Activated T-cell treated with anti-CD3 and anti-CD28 coated beads, Interleukin-2, amount 50 U/mL, for 72 hours (primary cell): ENCODE results near the gene CDCA4. TPM values are rescaled to one million over a fixed set of nuclear protein-coding genes. Genes with fewer than 3 reads are reported as not detected.
A peak's percentile ranks its signal among the peaks of the same experiment; 100 is the strongest.

Source experiments
- ATAC-seq, 2 donors: fragments of 150-1000 bp; cut with Tn5 transposase; replicated peaks in 1 of 2; 2 replicates each; pipeline ENCODE4 v1.10.0; 2021; ENCODE audit warnings: moderate library complexity in 2 of 2, mild to moderate bottlenecking in 1 of 2
- DNase-seq, 2 donors: peaks; one replicate each; pipeline ENCODE4 v3.0.0; 2021 to 2022; ENCODE audit warnings: mixed read lengths in 1 of 2
- H3K27ac Mint-ChIP-seq: one replicate; pipeline ENCODE4 v1.8.0; 2022; ENCODE audit warnings: mild to moderate bottlenecking, moderate library complexity, mixed read lengths
- H3K27me3 Mint-ChIP-seq: one replicate; pipeline ENCODE4 v1.8.0; 2022; ENCODE audit warnings: low read depth, mixed read lengths
- H3K36me3 Mint-ChIP-seq, 2 donors: one replicate each; pipeline ENCODE4 v1.8.0; 2022; ENCODE audit warnings: mixed read lengths in 2 of 2, mild to moderate bottlenecking in 1 of 2; ENCODE audit not compliant: insufficient read depth in 2 of 2
- H3K4me1 Mint-ChIP-seq: one replicate; pipeline ENCODE4 v1.8.0; 2022; ENCODE audit warnings: low read depth, mixed read lengths
- H3K4me3 Mint-ChIP-seq, 2 donors: one replicate each; pipeline ENCODE4 v1.8.0; 2022; ENCODE audit warnings: mild to moderate bottlenecking in 2 of 2, mixed read lengths in 2 of 2, moderate library complexity in 2 of 2
- H3K9me3 Mint-ChIP-seq, 2 donors: one replicate each; pipeline ENCODE4 v1.8.0; 2022; ENCODE audit warnings: mixed read lengths in 2 of 2
- total RNA-seq, 2 donors: library from RNA; stranded (reverse); gene quantifications; one replicate each; pipeline ENCODE4 v1.2.3, GENCODE V29; 2022

Gene CDCA4
- total RNA-seq, 2 donors from 2014 or later: 56.8 to 57.5 TPM

GRCh38 chr14:104981699-104982541 is 39.0 kb downstream of the CDCA4 start:
- DNase-seq: no peak
- H3K4me1 Mint-ChIP-seq: peaks cover 11% of the 10 kb centered on the region
- H3K9me3 Mint-ChIP-seq: no peaks in the 10 kb centered on the region
- H3K27me3 Mint-ChIP-seq: peaks cover 16% of the 10 kb centered on the region
- H3K4me3 Mint-ChIP-seq: no peak overlapping the region
- no peak overlapping the region for H3K27ac Mint-ChIP-seq
- no peak for ATAC-seq
- no peaks in the 10 kb centered on the region for H3K36me3 Mint-ChIP-seq

- DNase-seq (no peak), ATAC-seq (no peak)
- no peaks in the 10 kb centered on the region for H3K36me3 Mint-ChIP-seq
- peaks cover 13% of the 10 kb centered on the region for H3K4me1 Mint-ChIP-seq
- H3K27me3 Mint-ChIP-seq: peaks cover 23% of the 10 kb centered on the region
- H3K27ac Mint-ChIP-seq: no peak overlapping the region
- no peak overlapping the region for H3K4me3 Mint-ChIP-seq
- H3K9me3 Mint-ChIP-seq: no peaks in the 10 kb centered on the region
Measured at GRCh38 chr14:104980611-104981531, 40.0 kb downstream of the CDCA4 start.

GRCh38 chr14:104979758-104980610 is 40.9 kb downstream of the CDCA4 start:
- ATAC-seq (no peak), DNase-seq (no peak)
- Mint-ChIP-seq H3K4me1 (peaks cover 13% of the 10 kb centered on the region), H3K27ac (no peak overlapping the region), H3K27me3 (peaks cover 24% of the 10 kb centered on the region), H3K36me3 (no peaks in the 10 kb centered on the region), H3K4me3 (no peak overlapping the region), H3K9me3 (no peaks in the 10 kb centered on the region)

GRCh38 chr14:104978746-104979691 is 41.9 kb downstream of the CDCA4 start:
- no peaks in the 10 kb centered on the region for H3K9me3 Mint-ChIP-seq
- ATAC-seq (no peak), DNase-seq (no peak)
- H3K4me3 Mint-ChIP-seq: peak overlapping the region; percentile 21 to 62
- no peaks in the 10 kb centered on the region for H3K36me3 Mint-ChIP-seq
- H3K27me3 Mint-ChIP-seq: peaks cover 24% of the 10 kb centered on the region
- peaks cover 8% of the 10 kb centered on the region for H3K4me1 Mint-ChIP-seq
- no peak overlapping the region for H3K27ac Mint-ChIP-seq

GRCh38 chr14:104977681-104978653 is 42.9 kb downstream of the CDCA4 start, which contains the start of gene AHNAK2:
TSS of gene AHNAK2 (minus strand) at chr14:104978374. CDS start at chr14:104978237, 137 bp downstream.
- no peaks in the 10 kb centered on the region for H3K9me3 Mint-ChIP-seq
- H3K27me3 Mint-ChIP-seq: peaks cover 24% of the 10 kb centered on the region
- H3K4me1 Mint-ChIP-seq: peaks cover 8% of the 10 kb centered on the region
- ATAC-seq: peak; percentile 84 to 85
- DNase-seq: peak; percentile 75 to 79
- H3K4me3 Mint-ChIP-seq: peak within 1 kb of the TSS; percentile 85
- no peak within 1 kb of the TSS for H3K27ac Mint-ChIP-seq
- H3K36me3 Mint-ChIP-seq: no peaks in the 10 kb centered on the region

- Mint-ChIP-seq H3K36me3 (no peaks in the 10 kb centered on the region), H3K4me3 (peak overlapping the region; percentile 85), H3K27me3 (peaks cover 24% of the 10 kb centered on the region), H3K9me3 (no peaks in the 10 kb centered on the region), H3K27ac (no peak overlapping the region), H3K4me1 (peaks cover 8% of the 10 kb centered on the region)
- DNase-seq (no peak), ATAC-seq (no peak)
Measured at GRCh38 chr14:104977008-104977680, 43.7 kb downstream of the CDCA4 start.

- DNase-seq (peak; percentile 86 to 92), ATAC-seq (peak; percentile 78 to 80)
- peaks cover 24% of the 10 kb centered on the region for H3K27me3 Mint-ChIP-seq
- H3K4me3 Mint-ChIP-seq: peak overlapping the region; percentile 4 to 40
- H3K36me3 Mint-ChIP-seq: no peaks in the 10 kb centered on the region
- peaks cover 8% of the 10 kb centered on the region for H3K4me1 Mint-ChIP-seq
- no peaks in the 10 kb centered on the region for H3K9me3 Mint-ChIP-seq
- H3K27ac Mint-ChIP-seq: no peak overlapping the region
Measured at GRCh38 chr14:104976198-104977007, 44.5 kb downstream of the CDCA4 start.

- no peaks in the 10 kb centered on the region for H3K9me3 Mint-ChIP-seq
- H3K36me3 Mint-ChIP-seq: no peaks in the 10 kb centered on the region
- H3K27me3 Mint-ChIP-seq: peaks cover 24% of the 10 kb centered on the region
- H3K4me3 Mint-ChIP-seq: no peak overlapping the region
- peaks cover 8% of the 10 kb centered on the region for H3K4me1 Mint-ChIP-seq
- DNase-seq: peak; percentile 28 to 29
- no peak overlapping the region for H3K27ac Mint-ChIP-seq
- ATAC-seq: peak; percentile 3 to 19
Measured at GRCh38 chr14:104975481-104976197, 45.2 kb downstream of the CDCA4 start.

- DNase-seq: no peak
Measured at GRCh38 chr14:104974665-104975390, 46.1 kb downstream of the CDCA4 start.

More at GRCh38 chr14:104974665-104975390, 46.1 kb downstream of the CDCA4 start:
- Mint-ChIP-seq H3K9me3 (no peaks in the 10 kb centered on the region), H3K27ac (no peak overlapping the region), H3K4me3 (no peak overlapping the region), H3K27me3 (peaks cover 24% of the 10 kb centered on the region), H3K4me1 (peaks cover 8% of the 10 kb centered on the region), H3K36me3 (no peaks in the 10 kb centered on the region)
- ATAC-seq: no peak
